ENCODE data around the gene ADPRHL1.

- TF ChIP-seq CTCF (conservative IDR thresholded peaks at IDR 0.05) (no peak), EZH2 (IDR thresholded peaks at IDR 0.05; ENCODE audit: low read depth) (no peak)
Observed at GRCh38 chr13:113373811-113374485, 79.3 kb downstream of the ADPRHL1 start.
